ENCODE measurements around the gene CREB3L4.

DNA sequence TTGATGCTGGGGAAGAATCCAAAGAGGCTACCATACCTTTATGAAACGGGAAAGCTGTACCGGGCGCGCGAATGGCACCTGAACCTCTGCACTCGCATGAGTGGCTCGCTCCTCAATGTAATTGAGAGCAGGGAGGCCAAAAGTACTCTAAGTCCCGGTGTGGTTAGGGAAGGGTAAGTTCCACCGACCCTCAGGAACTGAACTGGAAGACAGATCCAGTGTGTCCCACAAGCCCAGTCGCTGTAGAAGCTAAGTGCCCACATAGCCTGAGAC is 46.0 kb upstream of the CREB3L4 start:
- TF ChIP-seq CHD4 (IDR thresholded peaks at IDR 0.05; ENCODE audit: borderline replicate concordance) (no peak), SMC3 (IDR thresholded peaks at IDR 0.05) (no peak), POLR2A (IDR thresholded peaks at IDR 0.05; ENCODE audit: low read length) (no peak), CTCF (IDR thresholded peaks at IDR 0.05) (no peak), REST (IDR thresholded peaks at IDR 0.05) (no peak), MYC (IDR thresholded peaks at IDR 0.05; ENCODE audit: borderline replicate concordance, low read length) (no peak), CEBPB (IDR thresholded peaks at IDR 0.05) (no peak), ZFP36 (IDR thresholded peaks at IDR 0.05; ENCODE audit: borderline replicate concordance, partially characterized antibody) (no peak), FOSL2 (IDR thresholded peaks at IDR 0.05) (no peak), FOSL2 (CRISPR knock-in tag; IDR thresholded peaks at IDR 0.05) (no peak), HOXA7 (CRISPR knock-in tag; IDR thresholded peaks at IDR 0.05) (no peak), ZNF302 (CRISPR knock-in tag; IDR thresholded peaks at IDR 0.05) (no peak), ESRRA (IDR thresholded peaks at IDR 0.05; ENCODE audit: borderline replicate concordance, low read length) (no peak)
- TF ChIP-seq, protein P1, sequence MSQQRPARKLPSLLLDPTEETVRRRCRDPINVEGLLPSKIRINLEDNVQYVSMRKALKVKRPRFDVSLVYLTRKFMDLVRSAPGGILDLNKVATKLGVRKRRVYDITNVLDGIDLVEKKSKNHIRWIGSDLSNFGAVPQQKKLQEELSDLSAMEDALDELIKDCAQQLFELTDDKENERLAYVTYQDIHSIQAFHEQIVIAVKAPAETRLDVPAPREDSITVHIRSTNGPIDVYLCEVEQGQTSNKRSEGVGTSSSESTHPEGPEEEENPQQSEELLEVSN (IDR thresholded peaks at IDR 0.05; ENCODE audit: borderline replicate concordance, low read depth) = no peak
